ENCODE measurements around the gene ANKFY1. TPM values are rescaled to one million over a fixed set of nuclear protein-coding genes. Genes with fewer than 3 reads are reported as not detected.

ANKFY1 gene
- total RNA-seq, 1 experiment from 2014 or later: 38.6 TPM

DNA sequence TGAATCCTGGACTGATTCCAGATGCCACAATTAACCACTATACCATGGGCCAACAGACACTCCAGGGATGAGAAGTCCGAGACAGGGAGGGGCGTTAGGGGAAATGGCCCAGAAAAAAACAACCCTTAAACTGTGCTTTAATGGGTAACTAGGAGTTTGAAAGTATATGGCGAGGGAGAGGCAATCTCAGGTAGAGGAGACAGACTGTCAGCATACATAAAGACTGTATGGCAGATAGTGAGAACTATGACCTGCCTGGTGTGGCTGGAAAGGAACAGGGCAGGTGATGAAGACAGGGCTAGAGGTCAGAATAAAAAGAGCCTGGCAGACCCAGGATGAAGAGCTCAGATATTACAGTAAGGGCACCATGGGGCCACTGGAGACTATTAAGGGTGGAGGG, 129.1 kb downstream of the ANKFY1 start:
- Histone ChIP-seq H3K27ac (ENCODE audit: low read length) (no peak overlapping the region), H3K36me3 (ENCODE audit: control insufficient read depth, insufficient read depth, low read length) (no peaks in the 10 kb centered on the region), H3K4me1 (ENCODE audit: control insufficient read depth, insufficient read depth, low read length) (peaks cover 14% of the 10 kb centered on the region), H3K4me3 (ENCODE audit: low read depth in 2 of 2, low read length in 2 of 2) (no peak overlapping the region), H3K27me3 (ENCODE audit: control insufficient read depth, insufficient read depth, low read length) (no peaks in the 10 kb centered on the region), H3K9me3 (ENCODE audit: control insufficient read depth, insufficient read depth, low read depth, low read length) (no peaks in the 10 kb centered on the region)
- CTCF ChIA-PET: no interaction called here
- intact Hi-C loops (cut with micrococcal nuclease; ENCODE audit: unreplicated experiment): no loop called here
- in situ Hi-C loops (cut with HindIII; ENCODE audit: low pct_unique_long_range_greater_than_20kb, low sequenced_read_pairs): no loop called here
- POLR2A ChIA-PET: no interaction called here
- BruUV-seq (replicated peaks): no TSS peak
- DNase-seq (ENCODE audit: low read depth, low spot score) (no peak), ATAC-seq (no peak)
- no peak for TF ChIP-seq TCF7L2 (IDR thresholded peaks at IDR 0.05; ENCODE audit: low read depth, low read length)
- TF ChIP-seq SIN3A (IDR thresholded peaks at IDR 0.05; ENCODE audit: borderline replicate concordance, insufficient read depth, low read depth, low read length): no peak
- TF ChIP-seq, protein P1, sequence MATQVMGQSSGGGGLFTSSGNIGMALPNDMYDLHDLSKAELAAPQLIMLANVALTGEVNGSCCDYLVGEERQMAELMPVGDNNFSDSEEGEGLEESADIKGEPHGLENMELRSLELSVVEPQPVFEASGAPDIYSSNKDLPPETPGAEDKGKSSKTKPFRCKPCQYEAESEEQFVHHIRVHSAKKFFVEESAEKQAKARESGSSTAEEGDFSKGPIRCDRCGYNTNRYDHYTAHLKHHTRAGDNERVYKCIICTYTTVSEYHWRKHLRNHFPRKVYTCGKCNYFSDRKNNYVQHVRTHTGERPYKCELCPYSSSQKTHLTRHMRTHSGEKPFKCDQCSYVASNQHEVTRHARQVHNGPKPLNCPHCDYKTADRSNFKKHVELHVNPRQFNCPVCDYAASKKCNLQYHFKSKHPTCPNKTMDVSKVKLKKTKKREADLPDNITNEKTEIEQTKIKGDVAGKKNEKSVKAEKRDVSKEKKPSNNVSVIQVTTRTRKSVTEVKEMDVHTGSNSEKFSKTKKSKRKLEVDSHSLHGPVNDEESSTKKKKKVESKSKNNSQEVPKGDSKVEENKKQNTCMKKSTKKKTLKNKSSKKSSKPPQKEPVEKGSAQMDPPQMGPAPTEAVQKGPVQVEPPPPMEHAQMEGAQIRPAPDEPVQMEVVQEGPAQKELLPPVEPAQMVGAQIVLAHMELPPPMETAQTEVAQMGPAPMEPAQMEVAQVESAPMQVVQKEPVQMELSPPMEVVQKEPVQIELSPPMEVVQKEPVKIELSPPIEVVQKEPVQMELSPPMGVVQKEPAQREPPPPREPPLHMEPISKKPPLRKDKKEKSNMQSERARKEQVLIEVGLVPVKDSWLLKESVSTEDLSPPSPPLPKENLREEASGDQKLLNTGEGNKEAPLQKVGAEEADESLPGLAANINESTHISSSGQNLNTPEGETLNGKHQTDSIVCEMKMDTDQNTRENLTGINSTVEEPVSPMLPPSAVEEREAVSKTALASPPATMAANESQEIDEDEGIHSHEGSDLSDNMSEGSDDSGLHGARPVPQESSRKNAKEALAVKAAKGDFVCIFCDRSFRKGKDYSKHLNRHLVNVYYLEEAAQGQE (IDR thresholded peaks at IDR 0.05; ENCODE audit: insufficient read depth in 1 of 2, low read depth in 2 of 2, low read length in 1 of 2): no peak
- TF ChIP-seq, protein P2, sequence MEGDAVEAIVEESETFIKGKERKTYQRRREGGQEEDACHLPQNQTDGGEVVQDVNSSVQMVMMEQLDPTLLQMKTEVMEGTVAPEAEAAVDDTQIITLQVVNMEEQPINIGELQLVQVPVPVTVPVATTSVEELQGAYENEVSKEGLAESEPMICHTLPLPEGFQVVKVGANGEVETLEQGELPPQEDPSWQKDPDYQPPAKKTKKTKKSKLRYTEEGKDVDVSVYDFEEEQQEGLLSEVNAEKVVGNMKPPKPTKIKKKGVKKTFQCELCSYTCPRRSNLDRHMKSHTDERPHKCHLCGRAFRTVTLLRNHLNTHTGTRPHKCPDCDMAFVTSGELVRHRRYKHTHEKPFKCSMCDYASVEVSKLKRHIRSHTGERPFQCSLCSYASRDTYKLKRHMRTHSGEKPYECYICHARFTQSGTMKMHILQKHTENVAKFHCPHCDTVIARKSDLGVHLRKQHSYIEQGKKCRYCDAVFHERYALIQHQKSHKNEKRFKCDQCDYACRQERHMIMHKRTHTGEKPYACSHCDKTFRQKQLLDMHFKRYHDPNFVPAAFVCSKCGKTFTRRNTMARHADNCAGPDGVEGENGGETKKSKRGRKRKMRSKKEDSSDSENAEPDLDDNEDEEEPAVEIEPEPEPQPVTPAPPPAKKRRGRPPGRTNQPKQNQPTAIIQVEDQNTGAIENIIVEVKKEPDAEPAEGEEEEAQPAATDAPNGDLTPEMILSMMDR (IDR thresholded peaks at IDR 0.05): no peak
- TF ChIP-seq POLR2AphosphoS5 (IDR thresholded peaks at IDR 0.05; ENCODE audit: low read depth, low read length): no peak

DNA sequence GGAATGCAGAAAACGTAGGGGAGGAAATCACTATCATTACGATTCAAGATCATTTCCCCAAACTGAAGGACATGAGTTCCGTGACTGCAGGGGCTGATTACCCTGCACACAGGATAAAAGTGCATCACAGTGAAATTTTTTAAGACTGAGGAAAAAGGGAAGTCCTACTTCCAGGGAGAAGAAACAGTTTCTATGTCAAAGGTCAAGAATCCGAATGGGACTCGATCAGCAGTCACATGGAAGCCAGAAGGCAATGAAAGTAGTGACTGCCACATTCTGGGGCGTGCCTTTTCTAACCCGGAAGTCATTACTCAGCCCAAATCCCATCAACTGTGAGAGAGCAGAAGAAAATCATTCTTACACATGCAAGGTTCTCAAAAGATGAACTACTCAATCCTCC, 133.1 kb downstream of the ANKFY1 start:
- POLR2A ChIA-PET: no interaction called here
- H3K27me3 ChIP-seq (ENCODE audit: control insufficient read depth, insufficient read depth, low read length): no peaks in the 10 kb centered on the region
- CTCF ChIA-PET: no interaction called here

More for the DNA sequence above, 133.1 kb downstream of the ANKFY1 start:
- intact Hi-C loops (cut with micrococcal nuclease; ENCODE audit: unreplicated experiment) (no loop called here), in situ Hi-C loops (cut with HindIII; ENCODE audit: low pct_unique_long_range_greater_than_20kb, low sequenced_read_pairs) (no loop called here)
- H3K27ac ChIP-seq (ENCODE audit: low read length): no peak overlapping the region; the same call in 1 of the 2 replicates
- H3K9me3 ChIP-seq (ENCODE audit: control insufficient read depth, insufficient read depth, low read depth, low read length): no peaks in the 10 kb centered on the region
- H3K4me3 ChIP-seq (ENCODE audit: low read depth in 2 of 2, low read length in 2 of 2): no peak overlapping the region
- BruUV-seq (replicated peaks): no TSS peak
- TF ChIP-seq, protein P1 (IDR thresholded peaks at IDR 0.05; ENCODE audit: insufficient read depth in 1 of 2, low read depth in 2 of 2, low read length in 1 of 2): no peak
- TF ChIP-seq TCF7L2 (IDR thresholded peaks at IDR 0.05; ENCODE audit: low read depth, low read length) (no peak), POLR2AphosphoS5 (IDR thresholded peaks at IDR 0.05; ENCODE audit: low read depth, low read length) (no peak), SIN3A (IDR thresholded peaks at IDR 0.05; ENCODE audit: borderline replicate concordance, insufficient read depth, low read depth, low read length) (no peak)
- TF ChIP-seq, protein P2 (IDR thresholded peaks at IDR 0.05): no peak
- ATAC-seq (no peak), DNase-seq (ENCODE audit: low read depth, low spot score) (no peak)
- no peaks in the 10 kb centered on the region for H3K36me3 ChIP-seq (ENCODE audit: control insufficient read depth, insufficient read depth, low read length)
- peaks cover 10% of the 10 kb centered on the region for H3K4me1 ChIP-seq (ENCODE audit: control insufficient read depth, insufficient read depth, low read length)

Measured in Panc1 (cell line).